BLaER1 treated with 17β-estradiol and CSF1 and Interleukin-3, amounts not matched to agents 10 nM and 100 nM (cell line): Measurements from ENCODE around the gene HOXD8.

ENCODE experiments used
- H3K27ac ChIP-seq, 11 experiments: shearing (Covaris generic); formaldehyde crosslinking; 2 replicates each; pipeline ENCODE4 v1.8.1; 2022
- H3K27me3 ChIP-seq, 11 experiments: shearing (Covaris generic); formaldehyde crosslinking; 2 replicates each; pipeline ENCODE4 v1.8.1; 2022
- H3K36me3 ChIP-seq, 11 experiments: shearing (Covaris generic); formaldehyde crosslinking; 2 replicates each; pipeline ENCODE4 v1.8.1; 2022
- H3K4me1 ChIP-seq, 10 experiments: shearing (Covaris generic); formaldehyde crosslinking; 2 replicates each; pipeline ENCODE4 v1.8.1; 2022
- H3K4me2 ChIP-seq, 11 experiments: shearing (Covaris generic); formaldehyde crosslinking; 2 replicates each; pipeline ENCODE4 v1.8.1; 2022
- H3K4me3 ChIP-seq, 10 experiments: shearing (Covaris generic); formaldehyde crosslinking; 2 replicates each; pipeline ENCODE4 v1.8.1; 2022
- H3K9ac ChIP-seq, 11 experiments: shearing (Covaris generic); formaldehyde crosslinking; 2 replicates each; pipeline ENCODE4 v1.8.1; 2022
- H3K9me3 ChIP-seq, 11 experiments: shearing (Covaris generic); formaldehyde crosslinking; replicated peaks in 1 of 11; 2 replicates each; pipeline ENCODE4 v1.8.1; 2022
- H4K20me1 ChIP-seq, 11 experiments: shearing (Covaris generic); formaldehyde crosslinking; 2 replicates each; pipeline ENCODE4 v1.8.1; 2022
- Cebpa-rat ChIP-seq, 11 experiments: shearing (Covaris generic); IDR thresholded peaks; 2 replicates each; pipeline ENCODE4 v1.8.1; 2022

The HOXD8 gene

DNA sequence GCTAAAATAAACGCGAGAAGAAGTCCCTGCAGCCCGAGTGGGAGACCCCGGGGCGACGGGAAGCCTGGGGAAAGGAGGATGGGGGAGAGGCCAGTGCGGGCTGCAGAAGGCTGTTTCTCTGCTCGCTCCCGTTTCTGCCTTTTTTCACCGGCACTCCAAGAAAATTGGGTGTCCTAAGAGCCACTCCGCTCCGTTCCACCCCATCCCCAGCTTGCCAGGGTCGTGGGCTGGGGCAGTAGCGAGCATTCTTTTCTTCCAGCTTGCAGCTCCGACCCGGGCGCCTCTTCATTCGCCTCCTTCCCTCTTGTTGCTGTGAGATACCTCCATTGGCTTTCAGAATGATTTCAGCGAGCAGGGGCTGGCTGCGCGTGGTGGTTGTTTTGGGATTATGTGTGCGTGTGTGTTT lies 28.7 kb downstream of the HOXD8 start:
- Histone ChIP-seq H3K4me1 (no peaks in the 10 kb centered on the region), H3K9me3 (peaks cover 54 to 72% (median 66%) of the 10 kb centered on the region in 11 experiments), H3K9ac (no peak overlapping the region), H3K4me2 (no peak overlapping the region), H4K20me1 (no peaks in the 10 kb centered on the region), H3K4me3 (no peak overlapping the region), H3K36me3 (no peaks in the 10 kb centered on the region), H3K27ac (no peak overlapping the region), H3K27me3 (peaks cover 68 to 100% (median 97%) of the 10 kb centered on the region in 11 experiments)
- TF ChIP-seq Cebpa-rat (IDR thresholded peaks at IDR 0.05): no peak

DNA sequence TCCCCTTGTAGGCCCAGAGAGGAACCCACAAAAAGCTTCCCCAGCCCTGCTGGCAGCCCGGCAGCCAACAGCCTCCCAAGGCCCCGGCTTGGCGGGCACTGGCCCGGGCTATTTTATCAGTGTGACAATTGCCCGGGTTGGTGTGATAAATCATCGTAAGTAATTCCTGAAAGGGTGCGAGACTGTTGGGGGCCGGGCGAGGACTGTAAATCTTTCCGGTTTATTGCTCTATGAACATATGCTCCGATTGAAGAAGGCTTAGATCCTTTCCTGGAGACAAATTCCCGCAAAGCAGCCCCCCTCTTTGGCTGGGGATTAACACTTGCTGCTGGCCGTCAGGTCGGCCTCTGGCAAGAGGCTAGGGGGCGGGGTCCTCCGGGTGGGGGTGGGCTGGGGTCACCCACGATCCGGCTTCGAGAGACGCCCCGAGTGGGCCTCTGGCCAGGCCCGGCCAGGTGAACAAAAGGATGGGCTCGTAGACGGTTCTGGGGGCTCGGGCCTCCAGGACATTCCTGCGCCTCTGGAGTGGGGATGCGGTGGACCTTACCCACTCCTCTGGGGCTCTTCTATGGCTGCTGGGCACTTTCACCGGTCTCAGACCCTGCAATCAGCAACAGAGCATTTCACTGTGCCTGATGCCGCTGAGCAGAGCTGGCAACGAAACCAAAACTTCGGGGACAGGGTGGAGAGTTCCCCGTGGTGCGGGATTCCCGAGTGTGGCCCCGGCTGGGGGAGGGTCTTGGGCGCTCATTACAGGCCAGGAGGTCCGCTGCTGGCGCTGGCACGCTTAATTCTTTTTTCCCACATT lies 29.6 kb downstream of the HOXD8 start:
- H3K4me1 ChIP-seq: no peaks in the 10 kb centered on the region
- no peaks in the 10 kb centered on the region for H3K36me3 ChIP-seq
- H3K27me3 ChIP-seq: peaks cover 64 to 100% (median 97%) of the 10 kb centered on the region in 11 experiments
- no peak for TF ChIP-seq Cebpa-rat (IDR thresholded peaks at IDR 0.05)
- no peak overlapping the region for H3K4me2 ChIP-seq
- H3K9me3 ChIP-seq: peaks cover 61 to 81% (median 74%) of the 10 kb centered on the region in 11 experiments
- H3K4me3 ChIP-seq: 0 out of 20 replicates have a peak overlapping the region, but pooled peaks of 1 of the 10 experiments have one; percentile 11
- no peak overlapping the region for H3K9ac ChIP-seq
- no peak overlapping the region for H3K27ac ChIP-seq
- H4K20me1 ChIP-seq: no peaks in the 10 kb centered on the region

DNA sequence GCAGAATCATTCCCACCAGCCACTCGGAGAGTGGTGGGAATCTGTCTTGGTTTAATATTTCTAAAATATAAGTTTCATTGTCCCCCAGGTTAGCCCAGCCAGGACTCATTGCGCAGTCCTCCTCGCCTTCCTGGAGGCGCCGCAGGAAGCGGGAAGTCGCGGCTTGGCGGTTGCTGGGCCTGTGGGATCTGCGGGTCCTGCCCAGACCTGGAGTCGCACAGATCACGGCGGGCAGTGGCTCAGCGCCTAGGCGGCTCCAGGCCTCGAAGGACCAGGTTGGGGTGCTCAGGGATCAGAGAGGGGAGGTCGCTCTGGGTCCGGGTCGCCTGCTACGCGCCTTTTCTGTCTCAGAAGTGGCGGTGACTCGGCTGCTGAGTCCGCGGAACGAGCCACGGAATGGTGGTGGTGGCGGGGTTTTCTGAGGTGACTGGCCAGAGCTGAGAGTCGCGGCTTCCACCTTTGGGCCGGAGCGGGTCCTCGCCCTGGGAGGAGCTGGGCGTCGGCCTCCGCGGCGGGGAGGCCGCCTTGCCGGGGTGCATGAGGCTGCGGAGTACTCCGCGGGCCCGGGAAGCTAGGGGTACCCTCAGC lies 30.3 kb downstream of the HOXD8 start:
- Histone ChIP-seq H3K27me3 (peaks cover 57 to 100% (median 94%) of the 10 kb centered on the region in 11 experiments), H3K4me1 (no peaks in the 10 kb centered on the region), H3K9me3 (peaks cover 67 to 88% (median 80%) of the 10 kb centered on the region in 11 experiments), H3K4me2 (no peak overlapping the region), H3K27ac (no peak overlapping the region), H3K9ac (no peak overlapping the region), H3K4me3 (no peak overlapping the region), H3K36me3 (no peaks in the 10 kb centered on the region), H4K20me1 (no peaks in the 10 kb centered on the region)
- no peak for TF ChIP-seq Cebpa-rat (IDR thresholded peaks at IDR 0.05)

GRCh38 chr2:176160251-176160985 lies 30.9 kb downstream of the HOXD8 start:
- Histone ChIP-seq H3K9ac (no peak overlapping the region), H3K9me3 (peaks cover 74 to 91% (median 87%) of the 10 kb centered on the region in 11 experiments), H3K36me3 (no peaks in the 10 kb centered on the region), H3K27me3 (peaks cover 50 to 100% (median 94%) of the 10 kb centered on the region in 11 experiments), H3K4me1 (no peaks in the 10 kb centered on the region), H4K20me1 (no peaks in the 10 kb centered on the region), H3K27ac (no peak overlapping the region), H3K4me2 (no peak overlapping the region), H3K4me3 (no peak overlapping the region)
- no peak for TF ChIP-seq Cebpa-rat (IDR thresholded peaks at IDR 0.05)

DNA sequence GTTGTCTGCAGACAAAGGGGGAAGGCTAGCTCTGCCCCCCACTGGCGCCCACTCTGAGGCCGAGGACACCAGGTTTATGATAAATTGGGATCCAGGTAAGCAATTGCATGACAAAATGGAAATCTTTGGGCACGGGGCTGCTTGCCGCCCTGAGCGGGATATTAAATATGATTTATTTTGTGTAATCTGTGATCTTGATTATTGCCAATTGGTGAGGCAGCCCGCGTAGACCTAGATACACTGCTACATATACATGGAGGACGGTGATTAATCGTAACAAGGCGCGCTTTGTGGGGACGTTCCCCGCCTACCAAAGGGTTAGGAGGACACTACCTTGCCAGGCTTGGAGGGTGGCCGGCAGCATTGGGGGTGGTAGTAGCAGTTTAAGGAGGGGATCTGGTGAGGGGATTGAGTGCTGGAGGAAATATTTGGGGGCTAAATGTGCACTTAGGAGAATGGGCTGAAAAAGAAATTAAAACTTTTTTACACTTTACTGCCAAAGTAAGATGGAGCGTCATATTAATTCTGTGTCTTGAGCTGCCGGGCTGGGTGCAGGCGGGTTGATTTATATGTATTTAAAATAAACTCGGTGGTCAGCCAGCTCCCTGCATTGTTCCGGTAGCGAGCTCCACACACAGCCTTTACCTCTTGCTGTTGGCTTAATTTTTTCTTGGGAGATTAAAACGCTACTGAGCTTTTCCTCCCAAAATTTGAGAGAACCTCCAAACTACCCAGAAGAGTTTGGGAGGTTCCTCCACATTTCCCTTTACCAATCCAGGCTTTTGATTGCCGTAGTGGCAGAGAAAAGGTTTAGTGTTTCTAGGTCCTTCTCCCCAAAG lies 31.7 kb downstream of the HOXD8 start:
- no peak overlapping the region for H3K9ac ChIP-seq
- H3K4me2 ChIP-seq: no peak overlapping the region
- H3K27me3 ChIP-seq: peaks cover 42 to 98% (median 93%) of the 10 kb centered on the region in 11 experiments
- H3K4me1 ChIP-seq: no peaks in the 10 kb centered on the region
- TF ChIP-seq Cebpa-rat (IDR thresholded peaks at IDR 0.05): no peak
- no peak overlapping the region for H3K4me3 ChIP-seq
- H3K9me3 ChIP-seq: peaks cover 75 to 93% (median 88%) of the 10 kb centered on the region in 11 experiments
- H4K20me1 ChIP-seq: no peaks in the 10 kb centered on the region
- H3K27ac ChIP-seq: no peak overlapping the region
- H3K36me3 ChIP-seq: no peaks in the 10 kb centered on the region

GRCh38 chr2:176161825-176162626 lies 32.5 kb downstream of the HOXD8 start:
- peaks cover 69 to 85% (median 80%) of the 10 kb centered on the region in 11 experiments for H3K9me3 ChIP-seq
- peaks cover 34 to 95% (median 85%) of the 10 kb centered on the region in 11 experiments for H3K27me3 ChIP-seq
- TF ChIP-seq Cebpa-rat (IDR thresholded peaks at IDR 0.05): no peak
- no peak overlapping the region for H3K9ac ChIP-seq
- H3K36me3 ChIP-seq: no peaks in the 10 kb centered on the region
- no peak overlapping the region for H3K4me3 ChIP-seq
- H3K27ac ChIP-seq: no peak overlapping the region
- H3K4me2 ChIP-seq: no peak overlapping the region
- H4K20me1 ChIP-seq: no peaks in the 10 kb centered on the region
- H3K4me1 ChIP-seq: no peaks in the 10 kb centered on the region

- TF ChIP-seq Cebpa-rat (IDR thresholded peaks at IDR 0.05): no peak
- H3K36me3 ChIP-seq: no peaks in the 10 kb centered on the region
- H3K9ac ChIP-seq: no peak overlapping the region
- H3K4me3 ChIP-seq: no peak overlapping the region
- H4K20me1 ChIP-seq: no peaks in the 10 kb centered on the region
- no peaks in the 10 kb centered on the region for H3K4me1 ChIP-seq
- no peak overlapping the region for H3K4me2 ChIP-seq
- H3K27ac ChIP-seq: no peak overlapping the region
- peaks cover 59 to 74% (median 69%) of the 10 kb centered on the region in 11 experiments for H3K9me3 ChIP-seq
- peaks cover 24 to 85% (median 74%) of the 10 kb centered on the region in 11 experiments for H3K27me3 ChIP-seq
Observed at GRCh38 chr2:176162911-176163671, 33.6 kb downstream of the HOXD8 start.
